ENCODE results near the gene SOX1.

SOX1 gene

GRCh38 chr13:112067116-112067741, at the start of gene SOX1:
TSS of gene SOX1 (plus strand) at chr13:112067149. CDS start at chr13:112067659, 510 bp downstream.
- H3K36me3 ChIP-seq (ENCODE audit: control insufficient read depth, insufficient read depth, low read length) = no peaks in the 10 kb centered on the region
- H3K4me1 ChIP-seq (ENCODE audit: control insufficient read depth, insufficient read depth, low read length) = peaks cover 2% of the 10 kb centered on the region
- peaks cover 81% of the 10 kb centered on the region for H3K27me3 ChIP-seq (ENCODE audit: control insufficient read depth, insufficient read depth, low read length)
- H3K9ac ChIP-seq (ENCODE audit: low read depth, low read length) = no peak within 1 kb of the TSS
- no peaks in the 10 kb centered on the region for H3K9me3 ChIP-seq (ENCODE audit: control insufficient read depth, insufficient read depth, low read length)
- H3K4me3 ChIP-seq (ENCODE audit: low read depth, low read length) = peak within 1 kb of the TSS; percentile 45

GRCh38 chr13:112024577-112024976, 42.4 kb upstream of the SOX1 start:
- Histone ChIP-seq H3K4me1 (ENCODE audit: control insufficient read depth, insufficient read depth, low read length) (no peaks in the 10 kb centered on the region), H3K36me3 (ENCODE audit: control insufficient read depth, insufficient read depth, low read length) (no peaks in the 10 kb centered on the region), H3K9me3 (ENCODE audit: control insufficient read depth, insufficient read depth, low read length) (no peaks in the 10 kb centered on the region), H3K27me3 (ENCODE audit: control insufficient read depth, insufficient read depth, low read length) (no peaks in the 10 kb centered on the region), H3K9ac (ENCODE audit: low read depth, low read length) (no peak overlapping the region), H3K4me3 (ENCODE audit: low read depth, low read length) (no peak overlapping the region)

- H3K9ac ChIP-seq (ENCODE audit: low read depth, low read length) = no peak overlapping the region
- H3K9me3 ChIP-seq (ENCODE audit: control insufficient read depth, insufficient read depth, low read length) = no peaks in the 10 kb centered on the region
- no peaks in the 10 kb centered on the region for H3K36me3 ChIP-seq (ENCODE audit: control insufficient read depth, insufficient read depth, low read length)
- no peak overlapping the region for H3K4me3 ChIP-seq (ENCODE audit: low read depth, low read length)
- no peaks in the 10 kb centered on the region for H3K4me1 ChIP-seq (ENCODE audit: control insufficient read depth, insufficient read depth, low read length)
- H3K27me3 ChIP-seq (ENCODE audit: control insufficient read depth, insufficient read depth, low read length) = no peaks in the 10 kb centered on the region
Measured at GRCh38 chr13:112027250-112027649, 39.7 kb upstream of the SOX1 start.

GRCh38 chr13:112028481-112028880, 38.5 kb upstream of the SOX1 start:
- H3K9me3 ChIP-seq (ENCODE audit: control insufficient read depth, insufficient read depth, low read length) = no peaks in the 10 kb centered on the region

GRCh38 chr13:112029143-112029542, 37.8 kb upstream of the SOX1 start:
- H3K4me1 ChIP-seq (ENCODE audit: control insufficient read depth, insufficient read depth, low read length) = no peaks in the 10 kb centered on the region
- H3K4me3 ChIP-seq (ENCODE audit: low read depth, low read length) = no peak overlapping the region
- H3K9ac ChIP-seq (ENCODE audit: low read depth, low read length) = no peak overlapping the region
- no peaks in the 10 kb centered on the region for H3K27me3 ChIP-seq (ENCODE audit: control insufficient read depth, insufficient read depth, low read length)
- H3K36me3 ChIP-seq (ENCODE audit: control insufficient read depth, insufficient read depth, low read length) = no peaks in the 10 kb centered on the region
- no peaks in the 10 kb centered on the region for H3K9me3 ChIP-seq (ENCODE audit: control insufficient read depth, insufficient read depth, low read length)

More at GRCh38 chr13:112028481-112028880, 38.5 kb upstream of the SOX1 start:
- no peak overlapping the region for H3K4me3 ChIP-seq (ENCODE audit: low read depth, low read length)
- no peak overlapping the region for H3K9ac ChIP-seq (ENCODE audit: low read depth, low read length)
- no peaks in the 10 kb centered on the region for H3K4me1 ChIP-seq (ENCODE audit: control insufficient read depth, insufficient read depth, low read length)
- H3K36me3 ChIP-seq (ENCODE audit: control insufficient read depth, insufficient read depth, low read length) = no peaks in the 10 kb centered on the region
- H3K27me3 ChIP-seq (ENCODE audit: control insufficient read depth, insufficient read depth, low read length) = no peaks in the 10 kb centered on the region

- H3K36me3 ChIP-seq (ENCODE audit: control insufficient read depth, insufficient read depth, low read length) = no peaks in the 10 kb centered on the region
- no peak overlapping the region for H3K9ac ChIP-seq (ENCODE audit: low read depth, low read length)
- no peak overlapping the region for H3K4me3 ChIP-seq (ENCODE audit: low read depth, low read length)
- no peaks in the 10 kb centered on the region for H3K9me3 ChIP-seq (ENCODE audit: control insufficient read depth, insufficient read depth, low read length)
- H3K27me3 ChIP-seq (ENCODE audit: control insufficient read depth, insufficient read depth, low read length) = no peaks in the 10 kb centered on the region
- no peaks in the 10 kb centered on the region for H3K4me1 ChIP-seq (ENCODE audit: control insufficient read depth, insufficient read depth, low read length)
Measured at GRCh38 chr13:112032186-112032993, 34.6 kb upstream of the SOX1 start.

- H3K9ac ChIP-seq (ENCODE audit: low read depth, low read length) = no peak overlapping the region
- no peaks in the 10 kb centered on the region for H3K4me1 ChIP-seq (ENCODE audit: control insufficient read depth, insufficient read depth, low read length)
- H3K4me3 ChIP-seq (ENCODE audit: low read depth, low read length) = no peak overlapping the region
Measured at GRCh38 chr13:112034231-112034630, 32.7 kb upstream of the SOX1 start.

GRCh38 chr13:112034846-112035245, 32.1 kb upstream of the SOX1 start:
- no peak overlapping the region for H3K4me3 ChIP-seq (ENCODE audit: low read depth, low read length)
- H3K4me1 ChIP-seq (ENCODE audit: control insufficient read depth, insufficient read depth, low read length) = no peaks in the 10 kb centered on the region
- H3K27me3 ChIP-seq (ENCODE audit: control insufficient read depth, insufficient read depth, low read length) = peaks cover 2% of the 10 kb centered on the region
- H3K36me3 ChIP-seq (ENCODE audit: control insufficient read depth, insufficient read depth, low read length) = no peaks in the 10 kb centered on the region
- no peaks in the 10 kb centered on the region for H3K9me3 ChIP-seq (ENCODE audit: control insufficient read depth, insufficient read depth, low read length)
- no peak overlapping the region for H3K9ac ChIP-seq (ENCODE audit: low read depth, low read length)

More at GRCh38 chr13:112034231-112034630, 32.7 kb upstream of the SOX1 start:
- H3K9me3 ChIP-seq (ENCODE audit: control insufficient read depth, insufficient read depth, low read length) = no peaks in the 10 kb centered on the region
- no peaks in the 10 kb centered on the region for H3K36me3 ChIP-seq (ENCODE audit: control insufficient read depth, insufficient read depth, low read length)
- no peaks in the 10 kb centered on the region for H3K27me3 ChIP-seq (ENCODE audit: control insufficient read depth, insufficient read depth, low read length)

GRCh38 chr13:112042496-112042895, 24.5 kb upstream of the SOX1 start:
- H3K4me3 ChIP-seq (ENCODE audit: low read depth, low read length) = no peak overlapping the region
- H3K27me3 ChIP-seq (ENCODE audit: control insufficient read depth, insufficient read depth, low read length) = peaks cover 2% of the 10 kb centered on the region
- no peak overlapping the region for H3K9ac ChIP-seq (ENCODE audit: low read depth, low read length)
- no peaks in the 10 kb centered on the region for H3K9me3 ChIP-seq (ENCODE audit: control insufficient read depth, insufficient read depth, low read length)
- no peaks in the 10 kb centered on the region for H3K36me3 ChIP-seq (ENCODE audit: control insufficient read depth, insufficient read depth, low read length)
- H3K4me1 ChIP-seq (ENCODE audit: control insufficient read depth, insufficient read depth, low read length) = no peaks in the 10 kb centered on the region

- H3K4me1 ChIP-seq (ENCODE audit: control insufficient read depth, insufficient read depth, low read length) = peaks cover 3% of the 10 kb centered on the region
- no peaks in the 10 kb centered on the region for H3K36me3 ChIP-seq (ENCODE audit: control insufficient read depth, insufficient read depth, low read length)
- H3K9ac ChIP-seq (ENCODE audit: low read depth, low read length) = no peak overlapping the region
- H3K9me3 ChIP-seq (ENCODE audit: control insufficient read depth, insufficient read depth, low read length) = no peaks in the 10 kb centered on the region
- no peak overlapping the region for H3K4me3 ChIP-seq (ENCODE audit: low read depth, low read length)
- H3K27me3 ChIP-seq (ENCODE audit: control insufficient read depth, insufficient read depth, low read length) = peaks cover 88% of the 10 kb centered on the region
Measured at GRCh38 chr13:112052213-112052612, 14.7 kb upstream of the SOX1 start.

- H3K4me1 ChIP-seq (ENCODE audit: control insufficient read depth, insufficient read depth, low read length) = peaks cover 3% of the 10 kb centered on the region
- H3K4me3 ChIP-seq (ENCODE audit: low read depth, low read length) = peak overlapping the region; percentile 35
- no peaks in the 10 kb centered on the region for H3K36me3 ChIP-seq (ENCODE audit: control insufficient read depth, insufficient read depth, low read length)
- no peak overlapping the region for H3K9ac ChIP-seq (ENCODE audit: low read depth, low read length)
- peaks cover 97% of the 10 kb centered on the region for H3K27me3 ChIP-seq (ENCODE audit: control insufficient read depth, insufficient read depth, low read length)
- H3K9me3 ChIP-seq (ENCODE audit: control insufficient read depth, insufficient read depth, low read length) = no peaks in the 10 kb centered on the region
Measured at GRCh38 chr13:112053167-112053743, 13.7 kb upstream of the SOX1 start.
